CD4-positive, alpha-beta T cell treated with Interleukin-15 for 4 hours (primary cell): ENCODE data around the gene FSCN2.

Experiments
- DNase-seq: peaks from one replicate; pipeline ENCODE4 v3.0.0-alpha.2; 2020; ENCODE audit warnings: low spot score

FSCN2 gene

DNA sequence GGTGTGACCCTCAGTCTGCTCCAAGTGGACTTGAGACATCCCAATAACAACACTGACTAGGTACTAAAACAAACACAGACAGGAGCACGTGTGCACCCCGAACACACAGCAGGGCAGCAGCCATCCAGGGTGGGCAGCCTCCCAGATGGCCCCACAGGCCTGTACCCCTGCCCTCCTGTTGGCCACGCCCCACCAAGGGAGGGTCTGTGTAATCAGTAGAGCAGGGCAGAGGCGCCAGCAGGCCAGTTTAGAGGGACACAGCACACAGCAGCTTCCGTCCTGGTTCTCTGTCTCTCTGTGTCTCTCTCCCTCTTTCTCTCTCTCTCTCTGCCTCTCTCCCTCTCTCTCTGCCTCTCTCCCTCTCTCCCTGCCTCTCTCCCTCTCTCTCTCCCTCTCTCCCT is 37.0 kb upstream of the FSCN2 start:
- no peak for DNase-seq

DNA sequence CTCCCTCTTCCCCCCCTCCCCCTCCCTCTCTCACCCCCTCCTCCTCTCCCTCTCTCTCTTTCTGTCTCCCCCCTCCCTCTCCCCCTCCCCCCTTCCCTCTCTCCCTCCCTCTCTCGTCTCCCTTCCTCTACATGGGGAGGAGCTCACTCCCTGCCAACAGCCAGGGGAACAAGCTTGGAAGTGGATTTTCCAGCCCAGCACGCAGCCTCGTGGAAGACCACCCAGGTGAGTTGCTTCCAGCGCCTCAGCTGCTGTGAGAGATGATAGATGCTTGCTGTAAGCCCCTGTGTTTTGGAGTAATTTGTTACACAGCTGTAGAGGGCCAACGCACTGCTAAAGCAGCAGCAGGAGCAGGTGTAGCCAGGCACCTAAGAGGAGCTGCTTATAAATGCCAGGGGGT is 36.4 kb upstream of the FSCN2 start:
- no peak for DNase-seq

DNA sequence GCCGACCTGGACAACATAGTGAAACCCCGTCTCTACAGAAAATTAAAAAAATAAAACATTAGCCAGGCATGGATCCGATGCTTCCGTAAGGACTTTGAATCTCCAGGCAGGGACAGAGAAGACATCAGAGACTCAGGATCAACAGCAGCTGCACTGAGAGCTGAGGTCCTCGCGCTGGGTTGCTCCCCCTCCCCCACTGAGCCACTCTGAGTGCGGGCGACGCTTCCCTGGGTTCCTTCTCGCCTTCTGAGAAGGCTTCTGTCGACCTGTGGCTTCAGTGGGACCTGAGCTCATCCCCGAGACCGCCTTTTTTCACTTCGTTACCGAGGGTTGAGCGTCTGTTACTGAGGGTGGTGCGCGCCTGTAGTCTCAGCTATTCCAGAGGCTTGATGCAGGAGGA is 36.0 kb upstream of the FSCN2 start:
- no peak for DNase-seq

DNA sequence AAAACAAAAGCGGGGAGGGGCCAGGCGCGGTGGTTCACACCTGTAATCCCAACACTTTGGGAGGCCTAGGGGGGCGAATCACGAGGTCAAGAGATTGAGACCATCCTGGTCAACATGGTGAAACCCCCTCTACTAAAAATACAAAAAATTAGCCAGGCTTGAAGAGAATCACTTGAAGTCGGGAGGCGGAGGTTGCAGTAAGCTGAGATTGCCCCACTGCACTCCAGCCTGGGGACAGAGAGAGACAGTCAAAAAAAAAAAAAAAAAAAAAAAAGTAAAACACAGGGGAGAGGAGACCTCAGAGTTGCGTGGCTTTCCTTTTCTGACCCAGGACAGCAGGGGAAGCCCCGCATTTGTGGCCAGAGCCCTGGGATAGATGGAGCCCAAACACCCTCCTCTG is 35.5 kb upstream of the FSCN2 start:
- DNase-seq: no peak

DNA sequence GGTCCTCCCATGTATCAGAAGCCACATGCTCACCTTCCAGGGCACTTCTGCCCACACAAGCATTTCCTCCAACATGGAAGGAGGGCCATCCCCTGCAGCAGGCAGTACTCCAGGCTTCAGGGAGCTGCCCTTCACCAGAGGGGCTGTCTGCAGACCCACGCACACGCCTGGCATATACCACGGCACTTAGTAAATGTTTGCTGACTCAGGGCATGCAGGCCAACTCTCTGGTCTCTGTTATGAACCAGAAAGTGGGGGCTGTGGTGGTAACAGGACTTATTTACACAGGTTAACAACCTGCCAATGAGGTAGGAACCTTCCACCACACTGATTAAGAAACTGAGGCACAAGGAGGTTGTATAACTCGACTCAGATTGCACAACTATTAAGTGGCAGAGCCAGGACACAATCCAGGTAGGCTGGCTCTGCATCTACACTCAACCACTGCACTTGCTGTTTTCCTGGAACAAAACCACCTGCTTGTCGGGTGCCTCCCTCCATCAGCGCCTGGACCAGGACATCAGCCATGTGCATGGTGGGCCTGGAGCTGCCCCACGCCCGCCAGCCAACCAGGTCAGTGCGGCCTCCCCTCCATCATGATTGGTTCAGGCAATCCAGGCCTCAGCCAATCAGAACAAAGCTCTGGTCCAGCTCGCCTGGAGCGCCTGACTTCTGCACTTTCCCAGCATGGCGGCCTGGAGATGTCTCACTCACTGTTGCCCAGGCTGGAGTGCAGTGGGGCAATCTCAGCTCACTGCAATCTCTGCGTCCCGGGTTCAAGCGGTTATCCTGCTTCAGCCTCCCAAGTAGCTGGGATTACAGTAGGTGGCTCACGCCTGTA is 34.8 kb upstream of the FSCN2 start:
- no peak for DNase-seq

DNA sequence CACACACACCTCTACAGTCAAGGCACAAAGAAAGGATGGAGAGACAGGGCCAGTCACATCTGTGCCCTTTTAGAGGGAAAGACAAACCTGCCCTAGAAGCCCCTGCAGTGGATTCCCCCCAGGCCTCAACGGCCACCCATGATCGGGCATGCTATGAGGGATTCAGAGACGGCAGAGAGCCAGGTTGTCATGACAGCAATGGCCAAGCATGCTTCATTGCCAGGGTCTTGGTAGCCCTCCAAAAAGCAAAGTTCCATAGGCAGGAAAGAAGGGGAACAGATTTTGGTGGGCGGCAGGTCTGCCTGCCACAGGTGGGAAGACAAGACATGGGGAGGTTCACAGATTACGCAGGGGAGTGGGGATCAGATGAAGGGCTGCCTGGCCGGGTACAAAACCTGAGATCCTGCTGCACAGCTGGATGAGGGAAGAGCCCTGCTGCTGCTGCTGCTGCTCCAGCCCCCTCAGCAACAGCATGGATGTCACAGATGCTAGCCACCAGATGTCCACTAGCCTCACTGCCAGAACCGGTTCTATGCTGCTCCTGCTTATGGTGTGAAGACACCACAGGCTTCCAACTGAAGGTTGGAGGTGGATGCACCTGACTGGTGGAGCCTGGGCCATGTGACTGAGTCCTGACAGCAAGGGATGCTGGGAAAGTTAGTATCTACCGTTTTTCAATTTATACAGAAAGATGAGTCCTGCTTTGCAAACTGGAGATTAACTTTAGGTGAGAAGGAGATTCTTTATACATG is 33.4 kb upstream of the FSCN2 start:
- DNase-seq: no peak

DNA sequence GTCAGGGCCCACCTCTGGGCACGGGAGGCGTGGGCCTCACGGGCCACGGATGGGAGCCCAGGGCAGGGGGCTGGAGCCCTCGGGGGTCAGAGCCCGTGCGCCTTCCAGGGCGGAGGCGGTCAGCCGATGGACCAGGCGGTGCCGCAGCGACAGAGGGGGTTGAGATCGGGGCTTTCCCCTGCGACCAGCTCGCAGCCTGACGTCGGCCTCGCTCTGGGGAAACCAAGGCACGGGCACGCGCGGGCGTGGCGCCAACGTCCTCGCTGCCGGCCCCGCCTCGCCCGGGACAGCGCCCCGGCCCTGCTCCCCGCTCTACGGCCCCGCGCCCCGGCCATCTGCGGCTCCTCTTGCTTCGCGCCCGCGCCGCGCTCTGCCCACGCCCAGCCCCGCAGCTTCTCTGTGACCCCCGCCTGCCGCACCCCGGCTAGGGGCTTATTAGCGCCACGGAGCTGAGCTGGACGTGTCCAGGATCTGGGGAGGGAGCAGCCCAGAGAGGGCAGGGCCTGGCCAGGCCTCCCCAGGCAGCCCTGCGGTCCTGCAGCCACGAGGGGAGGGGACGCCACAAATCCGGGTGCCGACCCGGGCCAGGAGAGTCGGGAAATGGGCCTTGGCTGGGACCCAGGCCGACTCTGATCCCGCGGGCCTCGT is 29.1 kb upstream of the FSCN2 start:
- DNase-seq: no peak

DNA sequence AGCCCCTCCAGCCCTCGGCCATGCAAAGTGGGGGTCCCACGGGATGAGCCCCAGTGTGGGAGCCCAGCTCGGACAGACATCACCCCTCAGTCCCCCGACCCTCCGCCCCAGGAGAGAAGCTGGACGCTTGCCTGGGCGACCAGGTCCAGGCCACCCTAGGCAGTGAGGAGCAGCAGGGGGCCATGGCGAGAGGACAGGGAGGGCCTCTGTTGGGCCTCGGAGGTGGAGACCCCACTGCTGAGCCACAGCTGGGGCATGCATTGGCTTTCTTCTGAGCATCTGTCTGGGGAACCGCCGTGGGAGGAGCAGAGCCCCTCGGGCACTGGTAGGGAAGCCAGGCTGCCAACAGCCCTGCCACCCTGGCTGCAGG is 28.6 kb upstream of the FSCN2 start:
- no peak for DNase-seq

DNA sequence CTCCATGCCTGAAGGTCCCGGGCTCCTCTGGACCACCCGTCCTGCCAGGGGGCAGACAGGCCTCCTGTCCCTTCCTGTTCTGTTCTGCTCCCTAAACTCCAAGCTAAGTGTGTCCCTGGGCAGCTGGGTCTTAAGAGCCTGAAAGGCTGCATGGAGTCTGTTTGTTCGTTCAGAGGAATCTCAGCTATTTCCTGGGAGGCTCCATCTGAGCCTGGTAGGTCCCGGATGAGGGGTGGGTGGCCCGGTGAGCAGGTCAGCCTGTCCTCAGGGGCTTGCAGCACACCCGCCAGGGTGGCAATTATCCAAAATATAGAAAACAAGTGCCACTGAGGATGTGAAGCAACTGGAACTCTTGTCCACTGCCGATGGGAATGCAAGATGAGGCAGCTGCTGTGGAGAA is 28.1 kb upstream of the FSCN2 start:
- DNase-seq: no peak

DNA sequence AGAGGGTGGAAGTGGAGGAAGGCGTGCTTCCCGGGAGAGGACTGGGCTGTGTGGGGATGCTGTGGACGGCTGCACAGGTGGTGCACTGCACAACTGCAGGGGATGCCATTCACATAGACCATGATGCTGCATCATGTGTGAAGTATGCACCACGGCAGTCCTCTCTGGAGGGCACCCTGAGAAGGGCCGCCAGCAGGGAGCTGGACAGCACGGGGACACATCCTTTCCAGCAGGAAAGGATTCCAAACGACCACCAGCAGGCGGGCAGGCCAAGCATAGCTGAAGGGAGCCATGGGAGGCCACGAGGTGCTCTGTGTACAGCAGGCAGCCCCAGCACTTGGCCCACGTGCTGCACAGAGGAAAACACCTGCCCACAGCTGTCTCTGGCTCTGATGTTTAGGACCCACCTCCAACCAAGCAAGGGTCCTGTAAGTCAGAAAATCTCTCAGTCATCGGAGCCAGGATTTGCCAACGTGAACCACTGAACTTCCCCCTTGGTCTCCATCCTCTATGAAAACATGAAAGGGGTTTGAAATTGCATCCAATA is 25.6 kb upstream of the FSCN2 start:
- no peak for DNase-seq

DNA sequence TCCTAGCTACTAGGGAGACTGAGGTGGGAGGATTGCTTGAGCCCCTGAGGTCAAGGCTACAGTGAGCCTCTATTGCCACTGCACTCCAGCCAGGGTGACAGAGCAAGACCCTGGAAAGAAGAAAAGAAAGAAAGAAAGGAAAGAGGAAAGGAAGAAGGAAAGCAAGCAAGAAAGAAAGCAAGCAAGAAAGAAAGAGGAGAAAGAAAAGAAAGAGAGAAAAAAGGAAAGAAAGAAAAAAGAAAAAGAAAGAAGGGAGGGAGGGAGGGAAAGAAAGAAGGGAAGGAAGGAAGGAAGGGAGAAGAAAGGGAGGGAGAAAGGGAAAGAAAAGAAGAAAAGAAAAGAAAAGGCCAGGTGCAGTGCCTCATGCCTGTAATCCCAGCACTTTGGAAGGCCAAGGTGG is 24.6 kb upstream of the FSCN2 start:
- no peak for DNase-seq

DNA sequence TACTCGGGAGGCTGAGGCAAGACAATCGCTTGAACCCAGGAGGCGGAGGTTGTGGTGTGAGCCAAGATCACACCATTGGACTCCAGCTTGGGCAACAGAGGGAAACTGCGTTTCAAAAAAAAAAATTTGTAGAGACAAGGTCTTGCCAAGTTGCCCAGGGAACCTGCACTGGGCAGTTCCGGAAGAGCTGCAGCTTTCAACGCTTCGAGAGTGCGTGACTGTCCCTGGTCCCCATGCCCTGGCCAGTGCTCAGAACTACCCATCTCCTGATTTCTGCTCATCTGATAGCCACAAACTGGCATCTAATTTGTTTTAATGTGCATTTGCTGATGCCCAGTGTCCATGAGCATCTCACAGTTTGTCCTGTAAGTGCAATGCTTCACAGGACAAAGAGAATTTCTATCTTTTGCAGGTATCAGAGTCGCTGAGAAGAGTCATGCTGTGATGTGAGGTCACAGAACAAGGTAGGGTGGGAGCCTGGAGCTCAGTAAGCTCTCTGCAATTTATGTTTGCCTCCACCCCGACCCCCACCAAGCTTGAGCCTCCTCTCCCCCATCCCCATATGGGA is 19.5 kb upstream of the FSCN2 start:
- no peak for DNase-seq

DNA sequence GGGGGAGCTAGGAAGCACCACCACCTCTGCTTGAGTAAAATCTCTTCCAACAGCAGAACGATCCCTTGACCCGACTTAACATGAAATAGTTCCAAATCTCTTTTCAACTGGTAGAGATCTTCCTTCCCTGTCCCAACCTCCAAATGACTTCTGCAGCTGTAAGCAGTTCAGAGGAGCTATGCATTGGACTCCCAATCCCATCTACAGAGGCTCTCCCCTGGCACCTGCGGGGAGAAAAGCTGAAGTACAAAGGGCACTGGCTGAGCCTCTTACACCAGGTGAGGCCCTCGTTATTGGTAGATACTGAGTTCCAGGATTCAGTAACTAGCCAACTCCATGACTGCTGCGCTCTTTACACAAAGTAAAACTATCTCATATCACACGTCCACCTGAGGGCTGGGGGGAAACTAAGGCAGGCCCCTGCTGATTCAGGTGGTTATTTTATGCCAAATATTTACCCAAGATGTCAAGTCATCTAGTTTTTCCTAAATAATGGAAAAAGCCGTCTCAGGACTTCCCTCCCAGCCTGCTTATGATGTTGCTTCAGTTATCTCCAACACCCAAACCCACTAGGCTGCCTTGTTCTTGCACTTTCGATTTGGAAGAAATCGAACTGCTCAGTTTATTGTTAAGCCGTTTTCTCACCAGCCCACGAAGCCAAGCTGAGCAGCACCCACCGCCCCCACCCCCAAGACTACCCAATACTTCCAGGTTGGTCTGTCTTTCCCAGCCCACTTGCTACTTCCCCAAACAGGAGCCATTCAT is 18.8 kb upstream of the FSCN2 start:
- peak; percentile 33 for DNase-seq

DNA sequence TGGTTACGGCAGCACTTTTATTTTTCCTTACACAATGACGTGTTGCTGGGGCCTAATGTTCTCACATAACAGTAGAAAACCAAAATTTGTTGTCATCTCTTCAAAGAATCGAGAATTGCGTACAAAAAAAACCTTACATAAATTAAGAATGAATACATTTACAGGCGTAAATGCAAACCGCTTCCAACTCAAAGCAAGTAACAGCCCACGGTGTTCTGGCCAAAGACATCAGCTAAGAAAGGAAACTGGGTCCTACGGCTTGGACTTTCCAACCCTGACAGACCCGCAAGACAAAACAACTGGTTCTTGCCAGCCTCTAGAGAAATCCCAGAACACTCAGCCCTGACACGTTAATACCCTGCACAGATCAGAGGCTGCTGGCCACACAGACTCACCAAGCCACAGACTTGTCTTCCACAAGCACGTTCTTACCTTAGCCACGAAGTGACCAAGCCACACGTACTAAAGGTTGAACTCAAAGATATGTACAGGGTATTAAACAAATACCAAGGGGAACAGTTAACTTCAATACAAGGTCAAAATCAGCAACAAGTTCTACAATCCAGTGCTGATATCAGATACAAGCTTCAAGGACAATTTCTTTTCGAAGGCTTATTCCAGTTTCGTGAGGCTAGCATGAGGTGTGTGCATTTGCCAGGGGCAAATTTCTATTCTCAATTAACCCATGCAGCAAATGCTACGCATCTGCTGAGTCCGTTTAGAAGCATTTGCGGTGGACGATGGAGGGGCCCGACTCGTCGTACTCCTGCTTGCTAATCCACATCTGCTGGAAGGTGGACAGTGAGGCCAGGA is 18.0 kb upstream of the FSCN2 start:
- no peak for DNase-seq

DNA sequence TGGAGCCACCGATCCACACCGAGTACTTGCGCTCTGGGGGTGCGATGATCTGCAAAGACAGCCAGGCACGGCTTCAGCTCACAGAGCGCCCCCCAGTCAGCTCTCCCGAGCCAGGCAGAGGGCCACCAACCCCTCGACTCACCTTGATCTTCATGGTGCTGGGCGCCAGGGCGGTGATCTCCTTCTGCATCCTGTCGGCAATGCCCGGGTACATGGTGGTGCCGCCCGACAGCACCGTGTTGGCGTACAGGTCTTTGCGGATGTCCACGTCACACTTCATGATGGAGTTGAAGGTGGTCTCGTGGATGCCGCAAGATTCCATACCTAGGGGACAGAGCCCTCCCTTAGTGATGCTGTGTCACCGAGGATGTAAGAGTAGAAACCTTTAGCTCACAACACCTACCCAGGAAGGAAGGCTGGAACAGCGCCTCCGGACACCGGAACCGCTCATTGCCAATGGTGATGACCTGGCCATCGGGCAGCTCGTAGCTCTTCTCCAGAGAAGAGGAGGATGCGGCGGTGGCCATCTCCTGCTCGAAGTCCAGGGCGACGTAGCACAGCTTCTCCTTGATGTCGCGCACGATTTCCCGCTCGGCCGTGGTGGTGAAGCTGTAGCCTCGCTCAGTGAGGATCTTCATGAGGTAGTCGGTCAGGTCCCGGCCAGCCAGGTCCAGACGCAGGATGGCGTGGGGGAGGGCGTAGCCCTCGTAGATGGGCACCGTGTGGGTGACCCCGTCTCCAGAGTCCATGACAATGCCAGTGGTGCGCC is 17.2 kb upstream of the FSCN2 start:
- peak; percentile 40 for DNase-seq

DNA sequence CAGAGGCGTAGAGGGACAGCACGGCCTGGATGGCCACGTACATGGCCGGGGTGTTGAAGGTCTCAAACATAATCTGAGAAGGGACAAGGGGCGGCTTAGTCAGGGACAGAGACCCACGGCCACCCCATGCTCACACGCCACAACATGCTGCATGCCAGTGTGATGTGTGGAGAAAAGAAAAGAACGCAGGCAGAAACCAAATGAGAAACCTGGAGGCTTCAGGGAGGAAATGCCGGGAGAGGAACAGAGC is 16.7 kb upstream of the FSCN2 start:
- no peak for DNase-seq

DNA sequence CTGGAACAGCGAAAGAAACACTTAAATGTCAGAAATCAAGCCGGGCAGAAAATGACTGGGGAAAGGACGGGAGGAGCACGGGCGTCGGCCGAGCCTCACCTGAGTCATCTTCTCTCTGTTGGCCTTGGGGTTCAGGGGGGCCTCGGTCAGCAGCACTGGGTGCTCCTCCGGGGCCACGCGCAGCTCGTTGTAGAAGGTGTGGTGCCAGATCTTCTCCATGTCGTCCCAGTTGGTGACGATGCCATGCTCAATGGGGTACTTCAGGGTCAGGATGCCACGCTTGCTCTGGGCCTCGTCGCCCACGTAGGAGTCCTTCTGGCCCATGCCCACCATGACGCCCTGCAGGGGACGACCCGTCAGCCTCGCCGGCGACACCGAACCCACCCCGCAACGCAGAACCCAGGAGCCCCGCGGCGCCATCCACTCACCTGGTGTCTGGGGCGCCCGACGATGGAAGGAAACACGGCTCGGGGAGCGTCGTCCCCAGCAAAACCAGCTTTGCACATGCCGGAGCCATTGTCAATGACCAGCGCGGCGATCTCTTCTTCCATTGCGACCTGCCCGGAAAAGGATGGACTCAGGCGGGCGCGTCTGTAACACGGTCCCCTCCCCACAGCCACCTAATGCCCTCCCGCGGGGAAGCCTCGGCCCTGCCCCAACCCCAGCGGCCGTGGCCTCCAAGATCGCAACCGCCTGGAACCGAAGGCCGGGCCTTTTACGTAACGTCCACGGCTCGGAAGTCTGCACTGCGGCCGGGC is 16.2 kb upstream of the FSCN2 start:
- peak; percentile 22 for DNase-seq

DNA sequence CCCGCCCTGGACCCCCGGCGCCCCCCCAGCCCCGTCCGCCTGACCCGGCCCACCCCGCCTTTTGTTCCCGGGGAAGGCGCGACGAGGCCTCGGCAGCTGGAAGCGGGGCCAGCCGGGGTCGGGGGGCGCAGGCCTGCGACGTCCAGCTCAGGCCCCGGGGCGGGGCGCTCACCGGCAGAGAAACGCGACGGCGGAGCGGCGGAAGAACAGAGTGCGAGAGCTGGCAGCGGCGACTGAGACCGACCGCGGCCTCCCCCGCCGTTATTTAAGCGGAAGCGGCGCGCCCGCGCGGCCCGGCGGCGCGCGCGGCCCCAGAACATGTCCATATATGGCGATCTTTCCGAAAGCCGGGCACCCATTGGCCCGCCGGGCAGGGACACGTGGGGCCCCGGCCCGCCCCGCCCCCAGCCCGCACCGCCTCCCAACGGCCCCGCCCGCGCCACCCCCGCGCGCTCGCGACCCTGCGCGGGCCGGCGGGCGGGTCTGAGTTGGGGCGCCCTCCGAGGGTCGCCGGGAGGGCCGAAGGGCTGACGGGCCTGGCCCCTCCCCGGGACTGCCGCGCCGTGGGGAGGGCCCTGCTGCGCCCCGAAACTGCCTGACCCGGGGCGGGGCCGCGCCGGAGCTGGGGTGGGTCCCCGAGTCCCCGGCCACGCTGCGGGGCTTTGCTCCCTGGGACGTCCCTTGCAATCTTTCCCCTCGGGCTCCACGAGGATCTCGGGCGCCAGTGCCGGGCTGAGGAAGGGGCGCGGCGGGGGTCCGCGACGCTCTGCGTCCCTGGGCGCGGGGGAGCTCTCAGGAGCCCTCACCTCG is 15.4 kb upstream of the FSCN2 start, which contains the start of gene ACTG1:
Gene ACTG1 (minus strand): TSS at position 238 of the 810 bp plus-strand sequence. CDS start 445 bp downstream, outside the sequence.
- DNase-seq: peak; percentile 94

DNA sequence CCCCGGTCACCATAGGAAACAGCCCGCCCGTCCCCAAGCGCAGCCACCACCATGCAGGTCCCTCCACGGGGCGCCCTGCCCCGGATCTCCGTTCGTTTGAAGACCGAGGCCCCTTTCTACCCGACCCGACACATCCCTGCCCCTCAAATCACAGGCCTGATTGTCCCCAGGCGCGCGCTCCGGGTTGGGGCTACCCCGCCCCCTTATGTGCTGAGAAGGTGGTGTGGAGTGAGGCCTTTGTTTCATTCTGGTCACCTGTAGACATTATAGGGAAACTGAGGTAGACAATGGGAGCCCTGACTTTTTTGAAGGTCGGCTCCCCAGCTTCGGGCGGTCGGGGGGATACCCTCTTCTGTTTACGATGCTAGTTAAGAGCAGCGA is 14.8 kb upstream of the FSCN2 start:
- peak; percentile 58 for DNase-seq
